GM18511 (cell line): Measurements from ENCODE around the gene BPIFB2.
"Not testable (repeated sequence)": the region's sequence is repeated elsewhere in the genome, so short reads cannot be mapped to it uniquely, and the experiment has no call there.

Source experiments
- ATAC-seq: cut with Tn5 transposase; IDR thresholded peaks from one replicate; pipeline ENCODE4 v1.9.1; 2021; ENCODE audit warnings: mild to moderate bottlenecking, moderate library complexity; ENCODE audit not compliant: unreplicated experiment

Gene BPIFB2

GRCh38 chr20:33007376-33008335 lies at the start of gene BPIFB2:
TSS of gene BPIFB2 (plus strand) at chr20:33007704. CDS start at chr20:33008575, 871 bp downstream.
- no peak for ATAC-seq

- ATAC-seq, result no peak
Observed at GRCh38 chr20:32958574-32958973, 48.9 kb upstream of the BPIFB2 start.

- ATAC-seq, result no peak
Observed at GRCh38 chr20:32959351-32960221, 47.9 kb upstream of the BPIFB2 start.

GRCh38 chr20:32960222-32960518 lies 47.3 kb upstream of the BPIFB2 start:
- ATAC-seq, result no peak

GRCh38 chr20:32960849-32961731 lies 46.4 kb upstream of the BPIFB2 start:
- no peak for ATAC-seq

GRCh38 chr20:32962053-32962452 lies 45.5 kb upstream of the BPIFB2 start:
- no peak for ATAC-seq

GRCh38 chr20:32962646-32963045 lies 44.9 kb upstream of the BPIFB2 start:
- not testable (repeated sequence) for ATAC-seq

GRCh38 chr20:32963176-32963575 lies 44.3 kb upstream of the BPIFB2 start:
- no peak for ATAC-seq

GRCh38 chr20:32964575-32964974 lies 42.9 kb upstream of the BPIFB2 start:
- no peak for ATAC-seq

- ATAC-seq, result no peak
Observed at GRCh38 chr20:32965115-32965514, 42.4 kb upstream of the BPIFB2 start.

GRCh38 chr20:32965581-32966373 lies 41.7 kb upstream of the BPIFB2 start:
- ATAC-seq, result no peak

- no peak for ATAC-seq
Observed at GRCh38 chr20:32966382-32966781, 41.1 kb upstream of the BPIFB2 start.

GRCh38 chr20:32966881-32967781 lies 40.4 kb upstream of the BPIFB2 start:
- ATAC-seq, result no peak

GRCh38 chr20:32967961-32968457 lies 39.5 kb upstream of the BPIFB2 start:
- no peak for ATAC-seq

GRCh38 chr20:32968478-32969241 lies 38.8 kb upstream of the BPIFB2 start:
- no peak for ATAC-seq

- no peak for ATAC-seq
Observed at GRCh38 chr20:32969356-32970114, 38.0 kb upstream of the BPIFB2 start.
